Measurements from ENCODE around the gene PRDX5. TPM values are rescaled to one million over a fixed set of nuclear protein-coding genes. Genes with fewer than 3 reads are reported as not detected.

Gene PRDX5
- total RNA-seq, 2 experiments from 2014 or later: 177 to 217 TPM

DNA sequence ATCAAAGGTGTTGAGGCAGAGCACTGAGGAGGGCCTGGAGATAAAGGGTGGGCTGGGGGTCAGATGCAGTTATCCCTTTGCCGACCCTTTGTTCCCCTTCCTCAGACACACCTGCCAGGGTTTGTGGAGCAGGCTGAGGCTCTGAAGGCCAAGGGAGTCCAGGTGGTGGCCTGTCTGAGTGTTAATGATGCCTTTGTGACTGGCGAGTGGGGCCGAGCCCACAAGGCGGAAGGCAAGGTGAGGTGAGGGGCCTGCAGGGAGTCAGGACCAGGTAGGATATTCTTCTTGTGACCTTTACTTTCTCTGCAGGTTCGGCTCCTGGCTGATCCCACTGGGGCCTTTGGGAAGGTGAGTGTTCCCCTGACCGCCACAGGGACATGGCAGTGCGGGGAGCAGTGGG is 2.6 kb downstream of the PRDX5 start:
- TF ChIP-seq, protein P1, sequence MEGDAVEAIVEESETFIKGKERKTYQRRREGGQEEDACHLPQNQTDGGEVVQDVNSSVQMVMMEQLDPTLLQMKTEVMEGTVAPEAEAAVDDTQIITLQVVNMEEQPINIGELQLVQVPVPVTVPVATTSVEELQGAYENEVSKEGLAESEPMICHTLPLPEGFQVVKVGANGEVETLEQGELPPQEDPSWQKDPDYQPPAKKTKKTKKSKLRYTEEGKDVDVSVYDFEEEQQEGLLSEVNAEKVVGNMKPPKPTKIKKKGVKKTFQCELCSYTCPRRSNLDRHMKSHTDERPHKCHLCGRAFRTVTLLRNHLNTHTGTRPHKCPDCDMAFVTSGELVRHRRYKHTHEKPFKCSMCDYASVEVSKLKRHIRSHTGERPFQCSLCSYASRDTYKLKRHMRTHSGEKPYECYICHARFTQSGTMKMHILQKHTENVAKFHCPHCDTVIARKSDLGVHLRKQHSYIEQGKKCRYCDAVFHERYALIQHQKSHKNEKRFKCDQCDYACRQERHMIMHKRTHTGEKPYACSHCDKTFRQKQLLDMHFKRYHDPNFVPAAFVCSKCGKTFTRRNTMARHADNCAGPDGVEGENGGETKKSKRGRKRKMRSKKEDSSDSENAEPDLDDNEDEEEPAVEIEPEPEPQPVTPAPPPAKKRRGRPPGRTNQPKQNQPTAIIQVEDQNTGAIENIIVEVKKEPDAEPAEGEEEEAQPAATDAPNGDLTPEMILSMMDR (conservative IDR thresholded peaks at IDR 0.05; ENCODE audit: low read length): no peak
- no peak for TF ChIP-seq EZH2phosphoT487 (IDR thresholded peaks at IDR 0.05; ENCODE audit: borderline replicate concordance, low read depth, low read length)
- BruUV-seq (replicated peaks): no TSS peak
- H3K9me2 ChIP-seq (ENCODE audit: insufficient read depth, low read length): no peaks in the 10 kb centered on the region
- H2AFZ ChIP-seq (ENCODE audit: low read length): no peak overlapping the region
- peaks cover 54% of the 10 kb centered on the region for H3K36me3 ChIP-seq (ENCODE audit: insufficient read depth, low read length)
- intact Hi-C loops (cut with micrococcal nuclease; ENCODE audit: unreplicated experiment): no loop called here
- H3K4me2 ChIP-seq (ENCODE audit: low read length): peak overlapping the region; percentile 9; the same call in 1 of the 2 replicates
- H3K4me3 ChIP-seq (ENCODE audit: low read depth, low read length, poor library complexity, severe bottlenecking): no peak overlapping the region
- DNase-seq (ENCODE audit: low spot score): no peak
- ChIA-PET CTCF (ENCODE audit: unreplicated experiment) (no interaction called here), POLR2A (no interaction called here)
- H3K27ac ChIP-seq (ENCODE audit: low read depth, low read length, poor library complexity, severe bottlenecking): no peak overlapping the region
- peaks cover 23% of the 10 kb centered on the region for H3K4me1 ChIP-seq (ENCODE audit: insufficient read depth, low read length, poor library complexity, severe bottlenecking)
- H3K79me2 ChIP-seq (ENCODE audit: insufficient read depth, low read depth, low read length): peaks cover 17% of the 10 kb centered on the region; the same call in 1 of the 2 replicates
- H4K20me1 ChIP-seq (ENCODE audit: insufficient read depth, low read length): no peaks in the 10 kb centered on the region
- no peaks in the 10 kb centered on the region for H3K9me3 ChIP-seq (ENCODE audit: low read length)

DNA sequence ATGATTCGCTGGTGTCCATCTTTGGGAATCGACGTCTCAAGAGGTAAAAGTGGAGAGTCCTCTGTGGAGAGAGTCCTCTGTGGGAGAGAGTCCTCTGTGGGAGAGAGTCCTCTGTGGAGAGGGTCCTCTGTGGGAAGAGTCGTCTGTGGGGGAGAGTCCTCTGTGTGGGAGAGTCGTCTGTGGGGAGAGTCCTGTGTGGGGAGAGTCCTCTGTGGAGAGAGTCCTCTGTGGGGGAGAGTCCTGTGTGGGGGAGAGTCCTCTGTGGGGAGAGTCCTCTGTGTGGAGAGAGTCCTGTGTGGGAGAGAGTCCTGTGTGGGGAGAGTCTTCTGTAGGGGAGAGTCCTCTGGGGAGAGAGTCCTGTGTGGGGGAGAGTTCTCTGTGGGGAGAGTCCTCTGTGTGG is 3.1 kb downstream of the PRDX5 start:
- no peaks in the 10 kb centered on the region for H4K20me1 ChIP-seq (ENCODE audit: insufficient read depth, low read length)
- H3K9me2 ChIP-seq (ENCODE audit: insufficient read depth, low read length): no peaks in the 10 kb centered on the region
- H3K4me2 ChIP-seq (ENCODE audit: low read length): no peak overlapping the region
- no peak overlapping the region for H2AFZ ChIP-seq (ENCODE audit: low read length)
- peaks cover 17% of the 10 kb centered on the region; the same call in 1 of the 2 replicates for H3K79me2 ChIP-seq (ENCODE audit: insufficient read depth, low read depth, low read length)
- H3K4me1 ChIP-seq (ENCODE audit: insufficient read depth, low read length, poor library complexity, severe bottlenecking): peaks cover 18% of the 10 kb centered on the region
- DNase-seq (ENCODE audit: low spot score): no peak
- H3K9me3 ChIP-seq (ENCODE audit: low read length): no peaks in the 10 kb centered on the region
- H3K36me3 ChIP-seq (ENCODE audit: insufficient read depth, low read length): peaks cover 49% of the 10 kb centered on the region
- POLR2A ChIA-PET: no interaction called here
- H3K27ac ChIP-seq (ENCODE audit: low read depth, low read length, poor library complexity, severe bottlenecking): no peak overlapping the region
- intact Hi-C loops (cut with micrococcal nuclease; ENCODE audit: unreplicated experiment): no loop called here
- H3K4me3 ChIP-seq (ENCODE audit: low read depth, low read length, poor library complexity, severe bottlenecking): no peak overlapping the region
- TF ChIP-seq, protein P1 (conservative IDR thresholded peaks at IDR 0.05; ENCODE audit: low read length): no peak
- TF ChIP-seq EZH2phosphoT487 (IDR thresholded peaks at IDR 0.05; ENCODE audit: borderline replicate concordance, low read depth, low read length): no peak
- BruUV-seq (replicated peaks): no TSS peak
- CTCF ChIA-PET (ENCODE audit: unreplicated experiment): no interaction called here

DNA sequence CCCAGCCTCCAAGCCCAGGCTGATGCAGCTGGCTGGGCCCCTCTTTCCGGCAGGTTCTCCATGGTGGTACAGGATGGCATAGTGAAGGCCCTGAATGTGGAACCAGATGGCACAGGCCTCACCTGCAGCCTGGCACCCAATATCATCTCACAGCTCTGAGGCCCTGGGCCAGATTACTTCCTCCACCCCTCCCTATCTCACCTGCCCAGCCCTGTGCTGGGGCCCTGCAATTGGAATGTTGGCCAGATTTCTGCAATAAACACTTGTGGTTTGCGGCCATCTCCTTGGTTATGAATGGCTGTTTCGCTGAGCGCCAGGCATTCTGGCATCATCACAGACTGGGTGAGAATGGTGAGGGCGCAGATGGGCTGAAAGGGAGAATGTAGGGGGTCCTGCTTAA is 3.6 kb downstream of the PRDX5 start:
- no TSS peak for BruUV-seq (replicated peaks)
- ChIA-PET CTCF (ENCODE audit: unreplicated experiment) (no interaction called here), POLR2A (interaction anchor here (0.6 kb wide), 1 partner anchor 21 kb away, joined by 5 read pairs; no protein-coding TSS in a partner anchor)

More for the DNA sequence above, 3.6 kb downstream of the PRDX5 start:
- TF ChIP-seq EZH2phosphoT487 (IDR thresholded peaks at IDR 0.05; ENCODE audit: borderline replicate concordance, low read depth, low read length): no peak
- TF ChIP-seq, protein P1 (conservative IDR thresholded peaks at IDR 0.05; ENCODE audit: low read length): no peak
- Histone ChIP-seq H3K79me2 (ENCODE audit: insufficient read depth, low read depth, low read length) (peaks cover 17% of the 10 kb centered on the region; the same call in 1 of the 2 replicates), H3K4me3 (ENCODE audit: low read depth, low read length, poor library complexity, severe bottlenecking) (no peak overlapping the region), H3K4me1 (ENCODE audit: insufficient read depth, low read length, poor library complexity, severe bottlenecking) (peaks cover 13% of the 10 kb centered on the region), H2AFZ (ENCODE audit: low read length) (no peak overlapping the region), H3K4me2 (ENCODE audit: low read length) (no peak overlapping the region), H3K36me3 (ENCODE audit: insufficient read depth, low read length) (peaks cover 44% of the 10 kb centered on the region; the same call in 1 of the 2 replicates), H3K9me2 (ENCODE audit: insufficient read depth, low read length) (no peaks in the 10 kb centered on the region), H3K27ac (ENCODE audit: low read depth, low read length, poor library complexity, severe bottlenecking) (no peak overlapping the region), H4K20me1 (ENCODE audit: insufficient read depth, low read length) (no peaks in the 10 kb centered on the region), H3K9me3 (ENCODE audit: low read length) (no peaks in the 10 kb centered on the region)
- DNase-seq (ENCODE audit: low spot score): no peak
- intact Hi-C loops (cut with micrococcal nuclease; ENCODE audit: unreplicated experiment): no loop called here
